Gastroesophageal sphincter (tissue), 2 donors: ENCODE results near the gene SLC24A3.

Experiments
- POLR2A ChIP-seq, 2 donors: fragments of 450-650 bp; IDR thresholded peaks; one replicate each; pipeline ENCODE4 v1.6.1; 2017; ENCODE audit warnings: antibody characterized with exemption in 2 of 2, mild to moderate bottlenecking in 2 of 2, moderate library complexity in 1 of 2
- POLR2AphosphoS5 ChIP-seq: sonication (generic); formaldehyde crosslinking; IDR thresholded peaks from one replicate; pipeline ENCODE4 v1.6.1; 2017; ENCODE audit warnings: antibody characterized with exemption

GRCh38 chr20:19749618-19750071 lies 537.2 kb downstream of the SLC24A3 start:
- TF ChIP-seq POLR2AphosphoS5 = no peak
- no peak for TF ChIP-seq POLR2A (IDR thresholded peaks at IDR 0.05)
